ENCODE data around the gene HMHB1. TPM values are rescaled to one million over a fixed set of nuclear protein-coding genes. Genes with fewer than 3 reads are reported as not detected.

HMHB1 gene
- total RNA-seq, 1 experiment from 2014 or later, result not detected

DNA sequence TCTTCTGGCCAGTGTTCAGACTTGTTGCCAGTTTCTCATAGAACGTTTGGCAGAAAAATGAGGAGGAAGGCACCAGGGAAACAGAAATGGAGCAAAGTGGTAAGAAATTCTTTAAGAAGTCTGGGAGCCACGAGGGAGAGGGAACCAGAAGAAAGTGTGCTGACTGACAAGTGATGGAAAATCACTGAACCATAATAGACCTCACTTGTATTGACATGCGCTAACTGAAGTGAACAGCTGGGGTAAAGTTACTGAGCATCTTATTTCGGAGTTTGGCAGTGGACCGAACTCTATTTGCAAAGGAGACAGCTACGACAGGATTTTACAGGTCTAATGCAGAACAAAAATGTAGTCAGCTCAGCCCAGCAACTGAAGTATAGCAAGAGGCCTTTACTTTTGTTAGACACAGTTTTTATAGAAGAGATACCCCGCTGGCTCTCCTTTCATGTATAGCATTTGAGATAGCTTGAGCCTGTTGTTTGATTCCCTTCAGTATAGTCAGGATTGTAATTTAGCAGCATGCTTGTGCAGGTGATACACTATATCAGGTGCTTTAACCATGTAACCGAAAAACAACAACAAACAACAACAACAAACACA, 53.6 kb downstream of the HMHB1 start:
- no peak for DNase-seq (ENCODE audit: low spot score)
